Smooth muscle cell (in vitro differentiated cells): Measurements from ENCODE around the gene C21orf91. TPM values are rescaled to one million over a fixed set of nuclear protein-coding genes. Genes with fewer than 3 reads are reported as not detected.

Experiments used
- DNase-seq: peaks from one replicate; lab custom pipeline; 2025; ENCODE audit not compliant: unreplicated experiment; lab: John Stamatoyannopoulos, UW
- H2AFZ ChIP-seq: fragments of 200-600 bp; sonication (generic); 2 replicates; pipeline ENCODE4 v1.6.0; 2016; ENCODE audit warnings: antibody characterized with exemption, low read depth, mild to moderate bottlenecking
- H3F3A ChIP-seq: fragments of 200-600 bp; sonication (generic); 2 replicates; pipeline ENCODE4 v1.6.0; 2017; ENCODE audit warnings: antibody characterized with exemption, low read depth
- H3K27ac ChIP-seq: fragments of 200-600 bp; sonication (generic); 2 replicates; pipeline ENCODE4 v1.5.1; 2016; ENCODE audit warnings: low read depth, mild to moderate bottlenecking
- H3K27me3 ChIP-seq: fragments of 200-600 bp; sonication (generic); 2 replicates; pipeline ENCODE4 v1.6.1; 2016; ENCODE audit warnings: low read depth, mild to moderate bottlenecking
- H3K36me3 ChIP-seq: fragments of 200-600 bp; sonication (generic); 2 replicates; pipeline ENCODE4 v1.5.1; 2016; ENCODE audit warnings: low read depth
- H3K4me1 ChIP-seq: fragments of 200-600 bp; sonication (generic); 2 replicates; pipeline ENCODE4 v1.5.1; 2016; ENCODE audit warnings: low read depth
- H3K4me2 ChIP-seq: fragments of 200-600 bp; sonication (generic); 2 replicates; pipeline ENCODE4 v1.6.0; 2016; ENCODE audit warnings: mild to moderate bottlenecking
- H3K4me3 ChIP-seq: fragments of 200-600 bp; sonication (generic); 2 replicates; pipeline ENCODE4 v1.5.1; 2016; ENCODE audit warnings: mild to moderate bottlenecking
- H3K79me2 ChIP-seq: fragments of 200-600 bp; sonication (generic); 2 replicates; pipeline ENCODE4 v1.6.0; 2016; ENCODE audit warnings: low read depth, mild to moderate bottlenecking
- H3K9ac ChIP-seq: fragments of 200-600 bp; sonication (generic); 2 replicates; pipeline ENCODE4 v1.6.0; 2016; ENCODE audit warnings: low read depth
- H3K9me3 ChIP-seq: fragments of 200-600 bp; sonication (generic); replicated peaks from 2 replicates; pipeline ENCODE4 v1.5.1; 2016; ENCODE audit warnings: low read depth
- H4K20me1 ChIP-seq: fragments of 200-600 bp; sonication (generic); 2 replicates; pipeline ENCODE4 v1.6.0; 2016; ENCODE audit warnings: low read depth
- WGBS: methylation state at CpG from one replicate; pipeline ENCODE4 v1.1.7; 2016; ENCODE audit warnings: low lambda C conversion rate; 5-methylcytosine and 5-hydroxymethylcytosine counted together
- polyA plus RNA-seq: library from polyadenylated mRNA; unstranded; fragments of >200 nt; fragmentation: Nextera tagmentation; extraction: Ambion mirVana; gene quantifications from 2 replicates; pipeline ENCODE4 v1.2.1, GENCODE V29; 2016
- total RNA-seq: library from RNA; depleted of rRNA; stranded (reverse); fragments of >200 nt; gene quantifications from 2 replicates; pipeline ENCODE4 v1.2.3, GENCODE V29; 2014
- TF ChIP-seq, protein P1 (sequence below): fragments of 200-600 bp; sonication (generic); IDR thresholded peaks from 2 replicates; pipeline ENCODE4 v1.5.1; 2017; ENCODE audit warnings: borderline replicate concordance, mild to moderate bottlenecking, antibody characterized with exemption; ENCODE audit not compliant: insufficient read depth, poor library complexity, severe bottlenecking

The C21orf91 gene
- total and polyA plus RNA-seq, 2 experiments from 2014 or later = 4.8 to 11.5 TPM

DNA sequence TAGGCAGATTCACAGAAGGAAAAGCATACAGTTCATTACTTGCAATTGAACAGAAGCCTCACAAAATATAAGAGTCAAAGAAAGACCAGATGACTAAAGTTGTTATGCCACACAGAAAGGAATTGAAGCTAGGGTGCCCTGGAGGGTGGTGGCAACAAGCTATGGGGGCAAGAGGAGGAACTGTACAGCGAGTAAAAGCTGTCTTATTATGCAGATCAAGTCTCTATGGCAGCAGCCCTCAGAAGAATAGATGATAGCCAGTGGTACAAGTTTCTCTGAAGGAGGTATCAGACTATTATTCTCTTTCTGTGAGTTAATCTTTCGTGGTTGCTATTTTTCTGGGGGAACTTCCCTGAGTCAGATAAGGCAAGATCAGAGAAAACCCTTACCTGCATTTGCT is 72.2 kb downstream of the C21orf91 start:
- Histone ChIP-seq H3K4me2 (no peak overlapping the region), H3K79me2 (no peaks in the 10 kb centered on the region), H3K4me3 (no peak overlapping the region), H3K36me3 (no peaks in the 10 kb centered on the region), H2AFZ (no peak overlapping the region), H3K9me3 (no peaks in the 10 kb centered on the region), H3K4me1 (no peaks in the 10 kb centered on the region), H3F3A (no peaks in the 10 kb centered on the region), H3K27me3 (no peaks in the 10 kb centered on the region), H3K9ac (no peak overlapping the region), H4K20me1 (no peaks in the 10 kb centered on the region), H3K27ac (no peak overlapping the region)
- TF ChIP-seq, protein P1, sequence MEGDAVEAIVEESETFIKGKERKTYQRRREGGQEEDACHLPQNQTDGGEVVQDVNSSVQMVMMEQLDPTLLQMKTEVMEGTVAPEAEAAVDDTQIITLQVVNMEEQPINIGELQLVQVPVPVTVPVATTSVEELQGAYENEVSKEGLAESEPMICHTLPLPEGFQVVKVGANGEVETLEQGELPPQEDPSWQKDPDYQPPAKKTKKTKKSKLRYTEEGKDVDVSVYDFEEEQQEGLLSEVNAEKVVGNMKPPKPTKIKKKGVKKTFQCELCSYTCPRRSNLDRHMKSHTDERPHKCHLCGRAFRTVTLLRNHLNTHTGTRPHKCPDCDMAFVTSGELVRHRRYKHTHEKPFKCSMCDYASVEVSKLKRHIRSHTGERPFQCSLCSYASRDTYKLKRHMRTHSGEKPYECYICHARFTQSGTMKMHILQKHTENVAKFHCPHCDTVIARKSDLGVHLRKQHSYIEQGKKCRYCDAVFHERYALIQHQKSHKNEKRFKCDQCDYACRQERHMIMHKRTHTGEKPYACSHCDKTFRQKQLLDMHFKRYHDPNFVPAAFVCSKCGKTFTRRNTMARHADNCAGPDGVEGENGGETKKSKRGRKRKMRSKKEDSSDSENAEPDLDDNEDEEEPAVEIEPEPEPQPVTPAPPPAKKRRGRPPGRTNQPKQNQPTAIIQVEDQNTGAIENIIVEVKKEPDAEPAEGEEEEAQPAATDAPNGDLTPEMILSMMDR = no peak
- WGBS = 71% methylated on average over 2 of the region's 2 CpGs
- DNase-seq = no peak

DNA sequence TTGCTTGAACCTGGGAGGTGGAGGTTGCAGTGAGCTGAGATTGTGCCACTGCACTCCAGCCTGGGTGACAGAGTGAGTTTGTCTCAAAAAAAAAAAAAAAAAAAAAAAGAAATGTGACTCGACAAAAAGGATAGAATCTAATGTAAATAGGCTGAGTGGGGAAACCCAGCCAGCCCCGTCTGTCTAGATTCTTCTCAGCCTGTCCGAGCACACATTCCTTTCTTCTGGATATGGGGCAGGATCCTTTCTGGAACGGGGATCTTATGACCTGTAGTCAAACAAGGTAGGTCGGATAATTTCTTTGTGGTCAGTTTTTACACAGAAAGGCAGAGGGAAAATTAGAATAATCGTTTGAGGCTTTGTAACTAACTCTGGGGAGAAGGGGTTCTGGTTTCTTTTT is 74.1 kb downstream of the C21orf91 start:
- no peak for DNase-seq
- no peaks in the 10 kb centered on the region for H3K4me1 ChIP-seq
- no peaks in the 10 kb centered on the region for H3F3A ChIP-seq
- no peaks in the 10 kb centered on the region for H3K27me3 ChIP-seq
- TF ChIP-seq, protein P1 = no peak
- H3K36me3 ChIP-seq = no peaks in the 10 kb centered on the region
- no peak overlapping the region for H2AFZ ChIP-seq
- H3K4me2 ChIP-seq = no peak overlapping the region
- no peaks in the 10 kb centered on the region for H4K20me1 ChIP-seq
- H3K9ac ChIP-seq = no peak overlapping the region
- 75% methylated on average over 6 of the region's 6 CpGs for WGBS
- no peaks in the 10 kb centered on the region for H3K9me3 ChIP-seq
- H3K27ac ChIP-seq = no peak overlapping the region
- no peak overlapping the region for H3K4me3 ChIP-seq
- no peaks in the 10 kb centered on the region for H3K79me2 ChIP-seq

DNA sequence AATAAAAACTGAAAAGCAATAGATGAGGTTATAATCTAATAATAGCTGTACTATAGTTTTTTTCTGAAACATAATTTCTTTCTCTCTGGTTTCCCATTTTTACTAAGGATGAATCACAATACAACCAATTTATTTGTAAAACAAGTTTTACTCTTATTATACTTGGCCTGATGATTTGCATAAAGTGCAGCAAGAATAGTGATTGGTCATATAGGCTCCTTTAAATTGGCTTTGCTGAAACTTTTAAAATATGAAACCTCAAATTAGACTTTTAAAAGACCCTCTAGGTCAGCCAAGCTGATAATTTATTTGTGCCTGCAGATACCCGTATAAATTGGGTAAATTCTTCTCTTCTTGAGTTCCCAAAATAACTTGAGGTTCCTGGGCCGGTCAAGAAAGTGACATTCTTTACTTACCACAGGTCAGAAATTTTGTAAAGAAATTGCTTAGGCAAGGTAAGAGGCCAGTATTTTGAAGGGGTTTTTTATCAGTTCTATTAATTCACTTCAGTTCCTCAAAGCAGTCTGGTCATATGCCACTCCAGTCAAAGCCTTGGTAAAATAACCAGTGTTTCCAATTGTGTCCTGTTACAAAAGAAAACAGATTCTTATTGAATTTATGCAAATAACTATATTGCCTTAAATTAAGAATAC is 76.1 kb downstream of the C21orf91 start:
- no peak overlapping the region for H2AFZ ChIP-seq

More for the DNA sequence above, 76.1 kb downstream of the C21orf91 start:
- Histone ChIP-seq H3K36me3 (no peaks in the 10 kb centered on the region), H4K20me1 (no peaks in the 10 kb centered on the region), H3K27me3 (no peaks in the 10 kb centered on the region), H3K4me2 (no peak overlapping the region), H3K9ac (no peak overlapping the region), H3K9me3 (no peaks in the 10 kb centered on the region), H3K79me2 (no peaks in the 10 kb centered on the region), H3K27ac (peak overlapping the region; percentile 30), H3F3A (no peaks in the 10 kb centered on the region), H3K4me3 (no peak overlapping the region), H3K4me1 (no peaks in the 10 kb centered on the region)
- TF ChIP-seq, protein P1 = no peak
- no peak for DNase-seq
- 86% methylated on average over 2 of the region's 2 CpGs for WGBS
